HCT116 (cell line): ENCODE data around the gene CCR7.

ENCODE experiments used
- CTCF ChIP-seq, 3 experiments: fragments of 200-600 bp in 1 of 3; sonication (generic) in 1 of 3; IDR thresholded peaks in 2 of 3; conservative IDR thresholded peaks in 1 of 3; 2 replicates each; pipeline ENCODE4 v1.5.1; 2012 to 2017; ENCODE audit warnings: low read depth in 2 of 3, low read length in 2 of 3, antibody characterized with exemption in 1 of 3, borderline replicate concordance in 1 of 3, control low read depth in 1 of 3, mild to moderate bottlenecking in 1 of 3, mixed read lengths in 1 of 3, mixed run types in 1 of 3, moderate library complexity in 1 of 3; ENCODE audit not compliant: insufficient read depth in 1 of 3
- EZH2 ChIP-seq: fragments of 200-600 bp; sonication (generic); IDR thresholded peaks from 2 replicates; pipeline ENCODE4 v1.6.1; 2017; ENCODE audit warnings: antibody characterized with exemption, mixed run types
- EZH2phosphoT487 ChIP-seq: fragments of 200-600 bp; IDR thresholded peaks from 2 replicates; pipeline ENCODE4 v1.6.1; 2018; ENCODE audit warnings: antibody characterized with exemption, borderline replicate concordance
- POLR2A ChIP-seq: IDR thresholded peaks from 2 replicates; pipeline ENCODE4 v1.7.0; 2011; ENCODE audit warnings: borderline replicate concordance; ENCODE audit not compliant: insufficient read depth, insufficient read length; ENCODE audit errors: extremely low read depth
- YY1 ChIP-seq: IDR thresholded peaks from 2 replicates; pipeline ENCODE4 v1.6.1; 2011; ENCODE audit warnings: low read length, low read depth, moderate library complexity, mild to moderate bottlenecking; ENCODE audit not compliant: insufficient replicate concordance; ENCODE audit errors: extremely low read depth
- ZNF274 ChIP-seq: fragments of 200-500 bp; sonication (Bioruptor generic); IDR thresholded peaks from 2 replicates; pipeline ENCODE4 v1.6.1; 2014; ENCODE audit warnings: mild to moderate bottlenecking, low read depth, low read length, inconsistent platforms

- TF ChIP-seq EZH2phosphoT487: no peak
- TF ChIP-seq EZH2: no peak
- no peak for TF ChIP-seq POLR2A
- TF ChIP-seq ZNF274: no peak
- TF ChIP-seq CTCF (IDR thresholded peaks at IDR 0.05 in 2 of 3, conservative IDR thresholded peaks at IDR 0.05 in 1 of 3; ENCODE audit: borderline replicate concordance in 1 of 3, insufficient read depth in 1 of 3, low read depth in 2 of 3, low read length in 2 of 3): no peak
- TF ChIP-seq YY1: no peak
Measured at GRCh38 chr17:40515491-40516041, 49.7 kb downstream of the CCR7 start.
